Neural cell (in vitro differentiated cells): Measurements from ENCODE around the gene LRRK1. TPM values are rescaled to one million over a fixed set of nuclear protein-coding genes. Genes with fewer than 3 reads are reported as not detected.

ENCODE experiments used
- H2AFZ ChIP-seq: fragments of 200-600, 300-800 bp; sonication (generic), shearing (Covaris generic); 2 replicates; pipeline ENCODE4 v1.6.0; 2014; ENCODE audit warnings: low read depth, mild to moderate bottlenecking, antibody characterized with exemption, low read length, moderate library complexity
- H3F3A ChIP-seq: fragments of 200-600 bp; shearing (Covaris generic); 2 replicates; pipeline ENCODE4 v1.6.1; 2016; ENCODE audit warnings: mild to moderate bottlenecking, moderate library complexity, mixed read lengths, antibody characterized with exemption, low read length; ENCODE audit not compliant: insufficient read depth, poor library complexity, severe bottlenecking
- H3K27ac ChIP-seq: fragments of 200-600, 300-800 bp; sonication (generic), shearing (Covaris generic); 2 replicates; pipeline ENCODE4 v1.5.1; 2014; ENCODE audit warnings: mild to moderate bottlenecking, low read length, moderate library complexity
- H3K27me3 ChIP-seq: fragments of 300-800, 200-600 bp; sonication (generic), shearing (Covaris generic); 2 replicates; pipeline ENCODE4 v1.6.0; 2014; ENCODE audit warnings: mild to moderate bottlenecking, low read depth, low read length, moderate library complexity; ENCODE audit not compliant: insufficient read depth
- H3K36me3 ChIP-seq: fragments of 300-800, 200-600 bp; sonication (generic), shearing (Covaris generic); 2 replicates; pipeline ENCODE4 v1.5.1; 2014; ENCODE audit warnings: mild to moderate bottlenecking, antibody characterized with exemption, low read length, moderate library complexity; ENCODE audit not compliant: insufficient read depth
- H3K4me2 ChIP-seq: fragments of 300-800, 200-600 bp; sonication (generic), shearing (Covaris generic); 2 replicates; pipeline ENCODE4 v1.6.0; 2014; ENCODE audit warnings: mild to moderate bottlenecking, low read length
- H3K4me3 ChIP-seq: fragments of 300-800, 200-600 bp; sonication (generic), shearing (Covaris generic); 2 replicates; pipeline ENCODE4 v1.5.1; 2014; ENCODE audit warnings: mild to moderate bottlenecking, low read length, moderate library complexity
- H3K79me2 ChIP-seq: fragments of 200-600 bp; shearing (Covaris generic); replicated peaks from 2 replicates; pipeline ENCODE4 v1.6.0; 2014; ENCODE audit warnings: mild to moderate bottlenecking, low read length, moderate library complexity; ENCODE audit not compliant: insufficient read depth
- H3K9ac ChIP-seq: fragments of 300-800, 200-600 bp; sonication (generic), shearing (Covaris generic); 2 replicates; pipeline ENCODE4 v1.6.1; 2016; ENCODE audit warnings: mild to moderate bottlenecking, low read length, mixed read lengths
- H3K9me2 ChIP-seq: fragments of 200-600 bp; shearing (Covaris generic); 2 replicates; pipeline ENCODE4 v1.6.1; 2016; ENCODE audit warnings: mild to moderate bottlenecking, low read length, mixed read lengths; ENCODE audit not compliant: insufficient read depth
- H3K9me3 ChIP-seq: fragments of 200-600, 300-800 bp; sonication (generic), shearing (Covaris generic); 2 replicates; pipeline ENCODE4 v1.6.1; 2016; ENCODE audit warnings: mild to moderate bottlenecking, mixed run types, low read length, moderate library complexity, mixed read lengths
- H4K20me1 ChIP-seq: fragments of 200-600 bp; shearing (Covaris generic); 2 replicates; pipeline ENCODE4 v1.6.1; 2016; ENCODE audit warnings: mild to moderate bottlenecking, mixed run types; ENCODE audit not compliant: insufficient read depth
- CTCF ChIP-seq: fragments of 450-650 bp; IDR thresholded peaks from 2 replicates; pipeline ENCODE4 v1.5.1; 2014; ENCODE audit warnings: antibody characterized with exemption, mild to moderate bottlenecking, moderate library complexity; ENCODE audit not compliant: poor library complexity, severe bottlenecking
- EP300 ChIP-seq: fragments of 450-650 bp; conservative IDR thresholded peaks from 2 replicates; pipeline ENCODE4 v1.6.1; 2014; ENCODE audit warnings: antibody characterized with exemption, mild to moderate bottlenecking, moderate library complexity; ENCODE audit not compliant: poor library complexity, severe bottlenecking
- EZH2 ChIP-seq: fragments of 200-600, 300-800 bp; shearing (Covaris generic), sonication (generic); IDR thresholded peaks from 2 replicates; pipeline ENCODE4 v1.6.1; 2014; ENCODE audit warnings: antibody characterized with exemption, low read length, borderline replicate concordance, mild to moderate bottlenecking; ENCODE audit not compliant: insufficient read depth, poor library complexity, severe bottlenecking
- MXI1 ChIP-seq: fragments of 450-650 bp; conservative IDR thresholded peaks from 2 replicates; pipeline ENCODE4 v1.6.1; 2014; ENCODE audit warnings: antibody characterized with exemption, mild to moderate bottlenecking; ENCODE audit not compliant: poor library complexity, severe bottlenecking
- POLR2AphosphoS5 ChIP-seq: IDR thresholded peaks from 2 replicates; pipeline ENCODE4 v1.6.1; 2012
- RAD21 ChIP-seq: fragments of 450-650 bp; conservative IDR thresholded peaks from 2 replicates; pipeline ENCODE4 v1.6.1; 2014; ENCODE audit warnings: antibody characterized with exemption, mild to moderate bottlenecking, moderate library complexity
- REST ChIP-seq: IDR thresholded peaks from 2 replicates; pipeline ENCODE4 v1.6.1; 2012; ENCODE audit warnings: borderline replicate concordance
- SMC3 ChIP-seq: fragments of 450-650 bp; conservative IDR thresholded peaks from 2 replicates; pipeline ENCODE4 v1.6.1; 2014; ENCODE audit warnings: antibody characterized with exemption, mild to moderate bottlenecking, moderate library complexity; ENCODE audit not compliant: poor library complexity
- TAF1 ChIP-seq: IDR thresholded peaks from 2 replicates; pipeline ENCODE4 v1.6.1; 2012; ENCODE audit warnings: low read depth
- polyA plus RNA-seq: library from polyadenylated mRNA; depleted of rRNA; stranded (reverse); fragments of >200 nt; gene quantifications from 2 replicates; pipeline ENCODE4 v1.2.3, GENCODE V29; 2014

Gene LRRK1
- polyA plus RNA-seq, 1 donor from 2014 or later: 0.06 TPM

GRCh38 chr15:100929641-100930042 lies 10.5 kb downstream of the LRRK1 start:
- Histone ChIP-seq H3K9me2 (no peaks in the 10 kb centered on the region), H3K27me3 (peaks cover 11% of the 10 kb centered on the region), H3F3A (no peaks in the 10 kb centered on the region), H3K9me3 (no peaks in the 10 kb centered on the region), H2AFZ (no peak overlapping the region), H3K36me3 (no peaks in the 10 kb centered on the region), H3K27ac (no peak overlapping the region), H4K20me1 (no peaks in the 10 kb centered on the region), H3K4me2 (no peak overlapping the region), H3K4me3 (no peak overlapping the region), H3K79me2 (no peaks in the 10 kb centered on the region), H3K9ac (no peak overlapping the region)
- TF ChIP-seq EP300 (no peak), EZH2 (no peak), SMC3 (no peak), MXI1 (no peak), RAD21 (no peak), CTCF (no peak)

DNA sequence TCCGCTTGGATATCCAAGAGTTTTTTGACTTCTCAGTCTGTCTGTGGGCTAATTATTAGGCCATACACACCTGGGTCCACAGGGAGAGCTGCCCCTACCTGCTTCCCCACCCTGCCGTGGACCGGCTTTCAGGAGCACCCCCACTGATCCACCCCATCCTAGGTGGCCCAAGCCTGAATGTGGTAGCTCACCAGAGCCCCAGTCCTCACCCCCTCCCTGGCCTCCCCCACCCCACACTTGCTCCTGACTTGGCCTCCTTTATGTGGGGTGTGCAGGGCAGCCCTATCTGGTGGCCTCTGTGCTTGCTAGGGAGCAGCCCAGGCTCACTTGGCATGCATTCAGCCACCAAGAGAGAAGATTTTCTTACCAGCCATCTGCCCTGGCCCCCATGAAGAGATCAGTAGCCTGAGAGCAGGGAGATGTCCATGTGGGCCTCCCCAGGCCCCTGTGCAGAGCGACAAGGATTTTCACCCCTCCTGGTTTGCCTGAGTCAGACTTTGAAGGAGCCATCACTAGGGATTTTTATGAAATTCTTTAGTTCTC lies 11.2 kb downstream of the LRRK1 start:
- H3K36me3 ChIP-seq: no peaks in the 10 kb centered on the region
- no peak overlapping the region for H3K9ac ChIP-seq
- no peak overlapping the region for H3K4me3 ChIP-seq
- no peaks in the 10 kb centered on the region for H3F3A ChIP-seq
- no peaks in the 10 kb centered on the region for H3K9me2 ChIP-seq
- H3K27me3 ChIP-seq: peaks cover 6% of the 10 kb centered on the region
- no peaks in the 10 kb centered on the region for H3K9me3 ChIP-seq
- H4K20me1 ChIP-seq: no peaks in the 10 kb centered on the region
- no peak overlapping the region for H3K27ac ChIP-seq
- no peak overlapping the region for H2AFZ ChIP-seq
- TF ChIP-seq EZH2 (no peak), TAF1 (no peak), POLR2AphosphoS5 (no peak), EP300 (no peak), SMC3 (no peak), MXI1 (no peak), RAD21 (no peak)
- no peak overlapping the region for H3K4me2 ChIP-seq
- H3K79me2 ChIP-seq: no peaks in the 10 kb centered on the region

DNA sequence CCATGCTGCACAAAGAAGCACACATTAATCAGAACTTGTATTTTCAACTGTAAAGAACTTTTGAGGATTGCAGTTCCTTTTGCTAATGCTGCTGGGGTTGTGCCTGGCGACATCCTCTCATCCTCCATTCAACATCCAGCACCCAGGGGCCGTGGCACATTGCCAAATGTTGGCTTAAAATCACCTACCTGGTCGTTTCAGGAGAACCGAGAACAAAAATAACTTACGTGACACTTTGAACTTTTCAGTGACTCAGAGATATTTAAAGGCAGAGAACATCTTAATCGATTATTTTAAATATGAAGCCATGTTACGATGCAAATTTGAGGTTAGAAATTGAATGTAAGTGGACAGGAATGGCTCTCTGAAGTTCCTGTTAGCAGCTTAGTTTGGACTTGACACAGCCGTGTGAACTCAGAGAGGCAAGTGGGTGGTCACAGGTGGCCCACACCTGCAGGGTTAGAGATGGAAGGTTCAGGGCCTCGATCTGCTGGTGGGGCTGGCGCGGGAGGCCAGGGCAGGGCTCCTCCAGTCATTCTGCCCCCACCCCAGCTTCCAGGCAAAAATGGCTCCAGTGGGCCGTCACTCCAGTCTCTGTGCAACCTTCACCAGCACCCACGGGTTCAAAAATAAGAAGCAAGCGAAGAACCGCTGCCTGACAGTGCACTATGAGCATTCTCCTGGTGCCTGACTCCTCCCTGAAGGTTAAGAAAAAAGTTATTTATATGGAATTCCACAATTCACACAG lies 12.2 kb downstream of the LRRK1 start:
- Histone ChIP-seq H2AFZ (no peak overlapping the region), H3K4me3 (no peak overlapping the region), H3K4me2 (no peak overlapping the region), H3K27ac (no peak overlapping the region), H3K36me3 (no peaks in the 10 kb centered on the region), H3K79me2 (no peaks in the 10 kb centered on the region), H3K9ac (no peak overlapping the region), H3K9me2 (no peaks in the 10 kb centered on the region), H3K27me3 (peaks cover 6% of the 10 kb centered on the region), H3K9me3 (no peaks in the 10 kb centered on the region), H4K20me1 (no peaks in the 10 kb centered on the region), H3F3A (no peaks in the 10 kb centered on the region)
- TF ChIP-seq POLR2AphosphoS5 (no peak), REST (no peak), CTCF (no peak), EZH2 (no peak), TAF1 (no peak), RAD21 (no peak), SMC3 (no peak), EP300 (no peak), MXI1 (no peak)
